ENCODE results near the gene DGAT2.

Gene DGAT2

DNA sequence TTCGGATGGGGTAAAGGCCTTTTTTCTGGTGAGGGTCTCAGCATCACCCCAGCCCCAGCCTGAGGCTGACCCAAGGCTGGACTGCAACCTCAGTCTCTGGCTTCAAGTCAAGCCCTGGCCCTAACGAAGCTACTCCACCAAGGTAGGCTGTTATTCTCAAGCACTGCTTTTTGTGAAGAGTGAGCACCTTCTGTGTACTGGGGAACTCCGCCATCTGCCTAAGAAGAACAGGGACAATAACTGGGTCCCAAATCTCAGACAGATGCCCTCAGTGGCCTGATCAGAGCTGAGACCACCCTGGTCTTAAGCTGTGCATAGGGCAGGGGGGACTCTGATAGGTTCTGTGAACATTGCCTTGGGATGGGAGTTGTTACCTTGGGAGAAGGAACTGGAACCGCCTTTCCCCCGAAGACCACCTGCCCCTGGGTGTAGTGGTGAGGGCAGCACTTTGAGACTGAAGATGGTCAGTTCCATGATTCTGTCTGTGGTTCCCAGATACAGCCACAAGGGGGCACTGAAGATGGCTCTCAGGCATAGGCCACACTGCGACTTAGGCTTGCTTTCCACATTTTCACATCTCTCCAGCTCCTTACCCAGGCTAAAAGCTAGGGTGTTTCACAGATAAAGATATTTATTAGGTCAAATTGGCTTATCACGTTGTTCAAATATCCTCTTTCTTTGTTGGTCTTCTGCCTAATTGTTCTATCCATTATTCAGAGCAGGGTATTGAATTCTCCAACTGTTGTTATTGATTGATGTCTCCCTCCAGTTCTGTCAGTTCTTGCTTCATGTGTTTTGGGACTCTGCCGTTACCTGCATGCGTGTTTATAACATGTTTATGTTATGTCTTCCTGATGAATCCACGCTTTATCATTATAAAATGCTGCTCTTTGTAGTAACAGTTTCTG lies 34.6 kb downstream of the DGAT2 start:
- peak; percentile 41 for DNase-seq

DNA sequence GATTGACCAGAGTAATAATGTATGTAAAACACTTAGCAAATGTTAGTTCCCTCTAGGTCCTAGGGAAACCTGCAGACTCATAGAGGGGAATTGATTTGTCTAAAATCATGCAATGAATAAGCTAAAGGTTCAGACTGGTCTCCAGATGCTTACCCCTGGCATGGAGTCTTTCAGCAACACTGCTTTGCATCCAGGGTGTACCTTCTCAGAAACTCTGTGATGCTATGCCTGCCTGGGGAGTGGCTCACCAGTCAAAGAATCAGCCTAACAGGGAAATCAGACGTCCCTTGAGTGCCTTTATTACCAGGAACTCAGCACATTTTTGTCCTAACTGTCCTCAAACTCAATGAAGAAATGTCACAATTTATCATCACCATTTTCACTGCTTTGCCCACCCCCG lies 40.5 kb downstream of the DGAT2 start:
- no peak for DNase-seq

DNA sequence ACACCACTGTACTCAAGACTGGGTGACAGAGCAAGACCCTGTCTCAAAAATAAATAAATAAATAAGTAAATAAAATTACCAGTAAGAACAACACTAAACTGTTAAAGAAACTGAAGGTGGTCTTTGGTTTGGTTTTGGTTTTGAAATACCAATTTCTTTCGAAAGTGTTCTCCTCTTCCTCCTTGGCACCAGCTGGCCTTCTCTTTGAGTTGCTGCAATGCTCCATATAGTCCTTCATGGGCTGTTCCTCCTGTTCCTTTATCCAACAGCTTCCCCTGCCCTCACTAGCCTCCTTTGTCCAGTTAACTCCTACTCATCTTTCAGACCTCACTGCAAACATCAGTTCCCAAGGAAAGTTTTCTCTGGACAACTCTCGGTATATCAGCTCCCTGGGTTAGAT lies 41.4 kb downstream of the DGAT2 start:
- DNase-seq: no peak

DNA sequence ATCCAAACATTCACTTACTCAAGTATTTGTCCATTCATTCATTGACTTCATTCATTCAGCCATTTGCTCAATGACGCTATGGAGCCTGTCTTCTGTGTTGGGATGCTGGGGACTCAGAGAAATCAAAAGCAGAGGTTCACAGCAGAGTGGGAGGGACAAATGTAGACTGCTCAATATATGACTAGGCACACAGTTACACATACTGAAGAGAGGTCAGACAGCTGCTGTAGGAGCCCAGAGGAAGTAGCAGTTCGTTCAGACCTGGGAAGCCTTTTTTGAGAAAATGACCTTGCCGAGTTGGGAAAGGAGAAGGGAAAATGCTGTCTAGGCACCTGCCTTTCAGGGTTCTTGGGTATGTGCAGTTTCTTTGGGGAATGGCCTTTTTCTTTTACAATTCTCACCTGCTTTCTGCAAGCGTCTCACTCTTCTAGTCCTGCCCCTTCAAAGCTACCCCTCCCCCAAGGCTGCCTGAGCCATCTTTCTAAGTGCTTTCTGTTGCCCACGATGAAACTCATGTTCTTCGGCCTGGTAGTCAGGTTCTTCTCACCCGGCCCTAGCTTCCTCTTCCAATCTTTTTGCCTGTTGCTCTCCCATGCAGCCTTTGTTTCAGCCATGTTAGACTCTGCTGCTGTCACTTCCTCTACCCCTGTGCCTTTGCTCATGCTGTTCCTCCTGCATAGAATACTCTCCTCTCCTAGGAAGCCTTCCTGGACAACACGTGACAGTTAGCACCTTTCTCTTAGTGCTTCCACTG lies 42.2 kb downstream of the DGAT2 start:
- no peak for DNase-seq

DNA sequence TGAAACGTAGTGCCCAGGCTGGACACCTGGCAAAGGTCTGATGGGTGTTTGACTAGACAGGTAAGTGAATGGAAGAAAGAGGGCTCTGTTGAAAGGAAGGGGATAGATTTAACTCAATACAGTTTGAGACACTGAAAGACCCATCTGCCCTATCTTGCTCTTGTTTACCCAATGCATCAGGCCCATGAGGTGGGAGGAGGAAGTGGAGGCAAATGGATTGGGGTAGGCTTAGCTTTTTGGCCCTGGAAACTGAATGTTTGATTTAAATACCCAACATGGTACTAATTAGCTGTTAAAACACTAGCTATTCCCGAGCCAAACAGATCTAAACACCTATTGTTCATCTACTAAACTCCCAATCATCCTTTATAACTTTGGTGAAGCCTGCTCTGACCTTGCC lies 42.9 kb downstream of the DGAT2 start:
- DNase-seq: no peak

DNA sequence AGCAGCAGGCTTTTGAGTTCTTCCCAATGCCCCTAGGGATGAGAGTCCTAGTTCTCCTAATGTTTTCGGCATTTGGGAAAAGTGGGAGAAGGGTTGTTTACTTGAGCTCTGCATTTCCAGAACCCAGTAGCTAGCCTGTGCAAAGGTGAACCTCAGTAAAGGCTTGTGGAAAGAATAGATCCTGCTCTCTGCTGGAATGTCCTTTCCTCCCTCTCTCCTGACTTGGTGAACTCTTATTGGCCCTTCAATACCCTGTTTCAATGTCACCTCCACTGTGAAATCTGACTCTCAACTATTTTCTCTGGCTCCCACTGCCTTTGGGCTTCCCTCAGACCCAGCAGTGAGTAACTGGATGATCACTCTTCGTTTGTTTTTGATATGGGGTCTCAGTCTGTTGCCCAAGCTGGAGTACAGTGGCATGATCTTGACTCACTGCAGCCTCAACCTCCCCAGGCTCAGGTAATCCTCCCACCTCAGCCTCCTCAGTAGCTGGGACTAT lies 44.0 kb downstream of the DGAT2 start:
- DNase-seq: no peak

DNA sequence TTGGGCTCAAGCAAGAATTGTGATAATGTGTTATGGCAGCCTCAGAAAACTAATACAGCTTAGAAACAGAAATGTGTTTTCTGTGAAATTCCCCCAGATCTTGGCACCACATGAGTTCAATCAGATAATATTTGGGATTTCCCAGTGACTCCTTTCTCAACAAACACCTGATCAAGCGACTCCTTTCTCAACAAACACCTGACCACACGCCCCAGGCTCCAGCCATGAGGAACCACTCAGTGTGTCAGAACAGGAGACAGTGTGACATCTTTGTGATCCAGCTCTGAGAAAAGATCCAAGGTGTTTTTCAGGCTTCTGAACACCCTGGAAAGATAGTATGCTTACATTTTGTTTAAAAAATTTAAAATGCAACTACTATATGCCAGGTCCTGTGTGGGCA lies 44.5 kb downstream of the DGAT2 start:
- DNase-seq: no peak

DNA sequence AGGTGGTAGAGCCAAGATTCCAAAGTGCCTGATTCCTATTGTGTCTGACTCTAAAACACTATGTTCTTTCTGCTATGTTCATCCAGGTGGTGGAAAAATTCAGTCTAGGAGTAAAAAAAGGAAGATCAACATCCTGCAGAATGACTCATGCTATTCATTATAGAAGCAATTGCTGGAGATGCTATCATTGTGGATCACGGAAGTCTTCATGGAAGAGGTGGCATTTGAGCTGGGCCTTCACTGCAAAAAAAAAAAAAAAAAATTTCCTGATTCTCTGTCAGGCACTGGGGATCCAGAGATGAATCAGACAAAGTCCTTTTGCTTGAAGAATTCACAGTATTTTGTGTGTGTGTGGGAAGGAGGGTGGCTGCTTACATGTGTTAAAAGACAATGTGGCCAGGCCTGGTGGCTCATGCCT lies 45.1 kb downstream of the DGAT2 start:
- DNase-seq: no peak

DNA sequence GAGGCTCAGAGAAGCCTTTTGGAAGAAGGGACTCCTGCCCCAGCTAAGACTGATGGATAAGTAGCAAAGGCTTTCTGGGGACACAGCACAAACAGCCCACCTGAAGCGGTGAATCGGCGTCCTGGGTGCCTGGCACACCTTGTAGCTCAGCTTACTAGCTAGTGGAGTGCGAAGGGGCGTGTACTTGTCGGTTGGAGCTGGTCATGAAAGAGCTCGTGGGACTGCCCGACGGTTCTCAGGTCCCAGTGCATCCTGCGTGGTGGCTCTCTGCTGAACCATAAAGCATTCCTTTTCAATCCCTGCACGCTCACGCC lies 45.7 kb downstream of the DGAT2 start:
- DNase-seq: no peak

DNA sequence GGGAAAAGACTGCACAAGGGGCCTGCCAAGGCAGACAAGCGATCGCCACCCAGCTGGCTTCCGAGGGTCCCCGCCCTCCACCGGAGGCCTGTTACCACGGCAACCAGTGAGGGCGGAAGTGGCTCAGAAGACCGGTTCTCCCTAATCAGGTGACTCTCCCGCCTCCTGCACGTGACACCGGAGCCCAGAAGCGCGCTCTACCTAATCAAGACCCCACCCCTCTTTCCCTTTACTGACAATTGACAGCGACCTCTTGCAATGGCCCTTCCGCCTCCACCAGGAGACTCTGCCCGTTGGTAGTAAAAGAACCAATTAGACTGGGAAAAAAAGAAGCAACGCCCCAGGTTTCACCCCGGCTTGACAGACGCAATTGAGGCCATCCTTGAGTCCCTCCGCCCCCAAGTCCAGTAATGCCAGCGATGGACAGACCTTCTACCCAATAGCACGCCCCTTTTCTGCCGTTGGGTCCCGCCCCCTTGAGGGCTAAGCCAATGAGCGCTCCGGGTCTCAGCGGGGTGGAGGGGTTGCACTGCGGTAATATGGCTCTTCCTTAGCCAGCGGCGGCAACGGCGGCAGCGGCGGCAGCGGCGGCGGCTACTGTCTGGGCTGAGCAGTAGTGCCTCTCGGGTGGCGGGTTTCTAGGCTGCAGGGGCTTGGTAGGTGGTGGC lies 46.2 kb downstream of the DGAT2 start, which contains the start of gene UVRAG:
UVRAG (plus strand) TSS at position 534 of the 668 bp plus-strand sequence. CDS start 198 bp downstream, outside the sequence.
- peak; percentile 99 for DNase-seq

DNA sequence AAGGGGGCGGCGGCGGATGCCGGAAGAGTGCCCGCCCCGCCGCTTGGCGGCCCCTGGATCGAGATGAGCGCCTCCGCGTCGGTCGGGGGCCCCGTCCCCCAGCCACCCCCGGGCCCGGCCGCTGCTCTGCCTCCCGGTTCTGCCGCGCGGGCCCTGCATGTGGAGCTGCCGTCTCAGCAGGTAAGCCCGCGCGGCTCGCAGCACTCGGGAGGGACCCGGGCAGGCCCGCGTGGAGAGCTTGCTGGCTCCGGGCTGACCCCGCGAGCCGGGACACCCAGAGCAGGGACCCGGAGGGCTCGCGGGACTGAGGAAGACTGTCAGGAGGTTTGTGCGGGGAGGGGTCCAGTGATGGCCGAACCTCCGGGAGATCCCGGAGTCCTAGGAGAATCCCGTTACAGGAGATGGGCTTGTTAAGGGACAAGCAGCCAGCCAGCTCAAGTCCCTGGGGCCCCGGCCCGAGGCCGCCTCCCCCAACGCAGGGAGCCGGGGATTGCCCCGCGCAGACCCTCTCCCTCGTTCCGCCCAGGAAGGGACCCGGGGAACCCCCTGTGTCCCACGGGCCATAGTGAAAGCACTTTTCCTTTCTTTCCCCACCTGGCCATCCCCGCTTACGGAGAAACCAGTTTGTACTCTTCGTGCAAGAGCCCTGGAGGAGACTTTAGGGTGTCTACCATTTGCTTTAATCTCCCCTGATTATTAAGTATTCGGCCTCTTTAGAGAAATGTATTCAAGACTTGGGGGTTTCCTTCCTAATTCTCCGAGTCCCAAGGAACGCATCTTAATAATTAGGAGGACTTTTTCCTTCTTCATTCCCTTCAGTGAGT lies 47.0 kb downstream of the DGAT2 start:
- DNase-seq: no peak

DNA sequence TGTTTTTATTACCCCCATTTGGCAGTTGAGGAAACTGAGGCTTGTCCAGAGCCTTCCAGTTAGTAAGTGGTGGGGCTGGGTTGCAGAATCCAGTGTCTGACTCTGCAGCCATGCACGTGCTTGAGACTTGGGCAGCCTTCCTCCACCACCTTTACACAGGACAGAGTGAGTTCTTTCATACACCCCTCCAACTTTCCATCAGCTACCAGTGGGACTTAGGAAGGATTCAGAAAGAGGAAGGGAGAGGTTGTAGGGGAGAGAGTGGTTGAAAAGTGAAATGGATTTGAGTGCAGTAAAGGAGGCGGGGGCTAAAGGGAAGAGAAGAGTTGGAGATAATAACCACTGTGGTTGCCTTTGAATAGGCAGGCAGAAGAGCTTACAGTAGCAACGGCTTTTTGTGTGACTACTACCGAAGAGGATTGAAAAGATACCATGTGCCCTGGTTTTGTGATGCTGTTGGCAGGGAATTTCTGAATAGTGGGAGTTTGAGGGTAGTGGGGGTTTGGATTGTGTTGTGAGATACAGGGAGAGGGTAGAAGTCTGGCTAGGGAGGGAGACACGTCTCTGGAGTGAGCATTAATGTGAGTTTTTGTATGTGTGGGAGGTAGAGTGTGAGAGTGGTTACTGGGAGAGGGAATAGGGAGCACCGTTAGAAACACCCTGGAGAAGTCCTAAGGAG lies 48.1 kb downstream of the DGAT2 start:
- no peak for DNase-seq

DNA sequence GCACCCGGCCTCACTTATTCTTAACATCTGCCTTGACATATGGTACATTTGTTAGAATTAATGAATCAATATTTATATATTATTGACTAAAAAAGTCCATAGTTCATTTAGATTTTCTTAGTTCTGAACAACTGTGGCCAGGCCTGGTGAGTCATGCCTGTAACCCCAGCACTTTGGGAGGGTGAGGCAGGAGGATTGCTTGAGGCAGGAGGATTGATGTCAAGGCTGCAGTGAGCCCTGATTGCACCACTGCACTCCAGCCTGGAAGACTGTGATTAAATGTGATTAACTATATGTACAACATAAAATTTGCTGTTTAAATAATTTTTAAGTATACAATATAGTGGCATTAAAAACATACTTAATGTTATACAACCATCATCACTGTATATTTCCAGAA lies 52.1 kb downstream of the DGAT2 start:
- no peak for DNase-seq

DNA sequence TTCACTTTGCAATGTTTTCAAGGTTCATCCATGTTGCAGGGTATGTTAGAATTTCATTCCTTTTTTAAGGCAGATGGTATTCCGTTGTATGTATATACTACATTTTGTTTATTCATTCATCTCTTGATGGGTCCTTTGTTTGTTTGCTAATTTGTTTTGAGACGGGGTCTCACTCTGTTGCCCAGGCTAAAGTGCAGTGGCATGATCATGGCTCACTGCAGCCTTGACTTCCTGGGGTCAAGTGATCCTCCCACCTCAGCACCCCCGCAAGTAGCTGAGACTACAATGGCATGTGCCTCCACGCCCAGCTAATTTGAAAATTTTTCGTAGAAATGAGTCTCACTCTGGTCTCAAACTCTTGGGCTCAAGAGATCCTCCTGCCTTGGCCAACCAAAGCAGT lies 52.6 kb downstream of the DGAT2 start:
- DNase-seq: no peak

DNA sequence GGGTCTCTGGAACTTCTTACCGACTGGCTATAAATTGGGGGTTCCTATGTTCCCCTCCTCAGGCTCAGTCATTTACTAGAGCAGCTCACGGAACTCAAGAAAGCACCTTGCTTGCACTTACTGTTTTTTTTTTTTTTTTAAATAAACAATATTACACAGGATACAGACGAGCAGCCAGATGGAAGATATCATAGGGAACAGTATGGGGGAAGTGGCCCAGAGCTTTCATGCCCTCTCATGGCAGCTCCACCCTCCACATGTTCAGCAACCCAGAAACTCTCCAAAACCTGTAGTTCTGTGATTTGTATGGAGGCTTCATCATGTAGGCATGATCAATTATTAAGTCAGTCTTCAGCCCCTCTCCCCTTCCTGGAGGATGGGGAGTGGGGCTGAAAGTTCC lies 54.0 kb downstream of the DGAT2 start:
- DNase-seq: no peak

DNA sequence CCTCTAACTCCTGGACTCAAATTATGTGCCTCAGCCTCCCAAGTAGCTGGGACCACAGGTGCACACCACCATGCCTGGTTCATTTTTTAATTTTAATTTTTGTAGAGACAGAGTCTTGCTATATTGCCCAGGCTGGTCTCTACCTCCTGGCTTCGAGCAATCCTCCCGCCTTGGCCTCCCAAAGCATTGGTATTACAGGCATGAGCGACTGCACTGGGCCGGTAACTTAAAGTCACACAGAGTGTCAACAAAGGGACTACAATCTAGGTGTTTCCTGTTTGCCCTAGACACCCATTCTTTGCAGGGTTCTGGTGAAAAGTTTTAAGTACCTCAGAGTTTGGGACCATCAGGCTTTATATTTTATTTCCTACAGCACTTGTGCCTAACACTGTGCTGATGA lies 54.8 kb downstream of the DGAT2 start:
- DNase-seq: no peak

DNA sequence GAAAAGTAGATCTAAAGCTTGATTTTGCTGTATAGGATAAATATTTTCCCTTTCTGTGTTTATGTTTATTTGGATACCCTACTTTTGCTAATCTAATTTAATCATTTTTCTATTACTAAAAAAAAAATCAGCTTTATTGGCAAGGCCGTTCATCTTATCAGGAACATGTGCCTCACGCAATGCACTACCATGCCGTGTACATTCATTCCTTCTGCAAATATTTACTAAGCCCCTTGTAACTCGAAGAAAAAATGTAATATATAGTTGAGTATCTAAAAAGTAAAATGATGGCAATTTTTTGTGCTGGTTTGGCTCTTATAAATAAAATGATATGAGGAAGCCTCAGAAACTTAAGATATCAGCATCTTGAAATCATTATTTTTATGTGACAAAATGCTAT lies 55.4 kb downstream of the DGAT2 start:
- DNase-seq: no peak

DNA sequence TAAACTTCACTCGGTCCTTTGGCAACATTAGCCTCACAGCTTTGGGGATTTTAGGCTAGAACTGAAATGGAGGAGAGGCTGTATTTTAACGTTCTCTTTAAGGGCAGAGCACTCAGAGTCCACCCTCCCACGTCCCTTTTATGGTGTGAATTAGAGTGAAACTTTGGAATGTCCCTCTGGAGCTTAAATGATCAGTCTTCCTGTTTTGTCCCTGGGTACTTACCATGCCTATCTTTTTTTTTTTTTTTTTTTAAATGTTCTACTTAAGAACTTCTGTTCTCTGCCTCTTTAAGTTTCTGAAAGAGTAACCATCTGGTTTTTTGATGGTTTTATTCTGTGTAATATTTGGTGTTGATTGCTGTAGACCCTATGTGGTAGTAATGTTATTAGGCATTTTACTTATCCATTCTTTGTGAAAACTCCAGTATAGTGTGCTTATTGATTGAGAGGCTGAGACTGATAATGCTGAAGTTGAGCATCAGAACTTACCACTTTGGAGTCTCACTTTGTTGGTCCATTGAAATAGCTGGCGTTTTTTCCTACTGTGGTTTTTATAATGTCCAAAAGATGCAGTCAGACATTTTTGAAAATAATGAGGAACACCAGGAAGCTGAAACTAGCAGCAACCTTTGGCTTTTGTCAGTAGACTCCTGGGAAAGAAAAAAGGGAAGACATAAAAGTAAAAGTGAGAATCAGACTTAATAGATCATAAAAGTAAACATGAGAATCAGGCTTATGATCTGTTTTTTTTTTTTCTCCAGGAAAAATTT lies 58.1 kb downstream of the DGAT2 start:
- no peak for DNase-seq

DNA sequence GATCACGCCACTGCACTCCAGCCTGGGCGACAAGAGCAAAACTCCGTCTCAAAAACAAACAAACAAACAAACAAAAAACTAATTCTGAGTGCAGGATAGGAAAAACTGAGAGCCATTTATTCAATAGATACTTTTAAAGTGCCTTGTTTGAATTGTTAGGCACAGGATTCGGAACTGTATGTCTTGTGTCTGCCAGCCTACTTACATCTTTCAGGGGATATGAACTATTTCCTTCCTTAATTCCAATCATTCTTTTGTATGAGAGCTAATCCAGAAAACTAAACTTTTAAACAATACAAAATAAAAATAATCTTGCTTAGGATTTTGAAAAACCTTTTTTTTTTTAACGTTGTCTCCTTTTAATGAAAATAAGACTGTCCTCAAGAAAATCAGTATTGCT lies 59.0 kb downstream of the DGAT2 start:
- DNase-seq: no peak

DNA sequence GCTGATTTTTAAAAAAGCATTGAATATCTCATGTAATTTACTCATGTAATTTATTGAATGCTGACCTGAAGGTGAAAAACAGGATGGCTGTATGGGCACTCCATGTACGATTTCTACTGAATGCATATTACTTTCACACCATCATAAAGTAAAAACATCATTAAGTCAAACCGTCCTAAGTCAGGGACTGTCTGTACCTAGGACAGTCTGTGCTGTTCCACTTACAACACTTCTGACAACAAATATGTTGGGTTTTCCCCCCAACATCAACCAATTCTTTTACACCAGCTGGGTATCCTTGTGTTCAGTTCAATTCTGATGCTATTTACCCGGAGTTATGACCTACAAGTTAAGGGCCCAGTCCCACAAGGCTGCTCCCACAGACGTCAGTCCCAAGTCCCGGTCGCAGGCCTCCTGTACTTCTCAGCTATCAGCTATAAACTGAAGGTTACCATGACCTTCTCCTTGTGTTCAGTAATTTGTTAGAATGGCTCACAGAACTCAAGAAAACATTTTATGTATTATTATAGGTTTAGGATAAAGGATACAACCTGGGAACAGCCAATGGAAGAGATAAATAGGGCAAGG lies 63.4 kb downstream of the DGAT2 start:
- DNase-seq: no peak

DNA sequence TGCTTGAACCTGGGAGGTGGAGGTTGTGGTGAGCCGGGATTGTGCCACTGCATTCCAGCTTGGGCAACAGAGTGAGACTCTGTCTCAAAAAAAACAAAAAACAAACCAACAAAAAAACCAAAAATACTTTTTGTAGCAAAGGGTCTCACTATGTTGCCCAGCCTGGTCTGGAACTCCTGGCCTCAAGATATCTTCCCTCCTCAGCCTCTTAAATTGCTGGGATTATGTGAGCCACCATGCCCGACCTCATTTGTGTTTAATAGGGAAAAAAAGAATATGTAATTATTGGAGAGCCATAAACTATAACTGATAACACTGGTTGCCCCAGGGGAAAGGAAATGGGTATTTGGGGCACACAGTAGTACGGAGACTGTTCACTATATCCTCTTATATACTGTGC lies 66.2 kb downstream of the DGAT2 start:
- no peak for DNase-seq
